Measurements from ENCODE around the gene C19orf67.

GRCh38 chr19:14091813-14092462, 6.4 kb upstream of the C19orf67 start:
- TF ChIP-seq CTCF (IDR thresholded peaks at IDR 0.05; ENCODE audit: insufficient read depth, low read depth, low read length): no peak
- TF ChIP-seq EZH2 (IDR thresholded peaks at IDR 0.05; ENCODE audit: insufficient read depth, low read length): no peak
